Measurements from ENCODE around the gene MOB1A. TPM values are rescaled to one million over a fixed set of nuclear protein-coding genes. Genes with fewer than 3 reads are reported as not detected.
"Not testable (repeated sequence)": the region's sequence is repeated elsewhere in the genome, so short reads cannot be mapped to it uniquely, and the experiment has no call there.

The MOB1A gene
- total RNA-seq, 2 experiments from 2014 or later: 150 to 156 TPM

- Mint-ChIP-seq H3K9me3 (no peaks in the 10 kb centered on the region), H3K36me3 (ENCODE audit: low read depth) (peaks cover 46% of the 10 kb centered on the region), H3K4me1 (ENCODE audit: low read depth) (peaks cover 5% of the 10 kb centered on the region), H3K27ac (no peak overlapping the region), H3K27me3 (no peaks in the 10 kb centered on the region), H3K4me3 (no peak overlapping the region)
- DNase-seq (no peak), ATAC-seq (no peak)
- no peak for TF ChIP-seq CTCF (IDR thresholded peaks at IDR 0.05)
- intact Hi-C loops (cut with micrococcal nuclease): no loop called here
- POLR2A ChIA-PET: interaction anchor here (0.7 to 2.2 kb wide), 6 partner anchors 12 to 204 kb away, joined by 3 to 11 read pairs (median 5); no protein-coding TSS in a partner anchor
- CTCF ChIA-PET: no interaction called here
These were observed 41.3 kb upstream of the MOB1A start for GRCh38 chr2:74219846-74220486.

GRCh38 chr2:74216642-74217041, 38.0 kb upstream of the MOB1A start:
- ChIA-PET POLR2A (interaction anchor here (1.4 to 3.6 kb wide), 5 partner anchors 9 to 38 kb away, joined by 3 to 30 read pairs (median 8); partner anchors contain the start of genes MOB1A and MTHFD2), CTCF (interaction anchor here (0.9 to 3.8 kb wide), 5 partner anchors 12 to 119 kb away, joined by 3 to 15 read pairs (median 3); partner anchors contain the start of gene MOB1A)
- Mint-ChIP-seq H3K36me3 (ENCODE audit: low read depth) (peaks cover 55% of the 10 kb centered on the region), H3K27me3 (no peaks in the 10 kb centered on the region), H3K4me3 (no peak overlapping the region), H3K4me1 (ENCODE audit: low read depth) (peaks cover 2% of the 10 kb centered on the region), H3K9me3 (no peaks in the 10 kb centered on the region), H3K27ac (no peak overlapping the region)
- intact Hi-C loops (cut with micrococcal nuclease): no loop called here
- DNase-seq: no peak
- TF ChIP-seq CTCF (IDR thresholded peaks at IDR 0.05): no peak
- ATAC-seq: no peak

- H3K4me1 Mint-ChIP-seq (ENCODE audit: low read depth); H3K4me3 Mint-ChIP-seq; DNase-seq; H3K9me3 Mint-ChIP-seq; H3K27me3 Mint-ChIP-seq; intact Hi-C loops (cut with micrococcal nuclease); ATAC-seq: not testable (repeated sequence)
- H3K27ac Mint-ChIP-seq: peak overlapping the region; percentile 55
- peaks cover 58% of the 10 kb centered on the region for H3K36me3 Mint-ChIP-seq (ENCODE audit: low read depth)
- ChIA-PET POLR2A (interaction anchor here (0.8 to 3.6 kb wide), 7 partner anchors 8 to 49 kb away, joined by 3 to 30 read pairs (median 4); partner anchors contain the start of genes MOB1A and MTHFD2), CTCF (interaction anchor here (0.7 to 3.8 kb wide), 7 partner anchors 11 to 119 kb away, joined by 3 to 15 read pairs (median 3); partner anchors contain the start of gene MOB1A)
These were observed 37.1 kb upstream of the MOB1A start for GRCh38 chr2:74215771-74216170.

- ChIA-PET CTCF (interaction anchor here (1.1 kb wide), 1 partner anchor 37 kb away, joined by 3 read pairs; no protein-coding TSS in a partner anchor), POLR2A (interaction anchor here (3.6 kb wide), 1 partner anchor 8 kb away, joined by 30 read pairs; no protein-coding TSS in a partner anchor)
- no peak overlapping the region for H3K4me3 Mint-ChIP-seq
- peaks cover 13% of the 10 kb centered on the region for H3K4me1 Mint-ChIP-seq (ENCODE audit: low read depth)
- peaks cover 61% of the 10 kb centered on the region for H3K36me3 Mint-ChIP-seq (ENCODE audit: low read depth)
- H3K27me3 Mint-ChIP-seq: no peaks in the 10 kb centered on the region
- no peak for TF ChIP-seq CTCF (IDR thresholded peaks at IDR 0.05)
- H3K9me3 Mint-ChIP-seq: no peaks in the 10 kb centered on the region
- no peak overlapping the region for H3K27ac Mint-ChIP-seq
- ATAC-seq: no peak
- intact Hi-C loops (cut with micrococcal nuclease): no loop called here
- no peak for DNase-seq
These were observed 34.2 kb upstream of the MOB1A start for GRCh38 chr2:74212702-74213410.

- DNase-seq (peak; percentile 80), ATAC-seq (peak; percentile 91)
- H3K27ac Mint-ChIP-seq: peak overlapping the region; percentile 97
- no peaks in the 10 kb centered on the region for H3K27me3 Mint-ChIP-seq
- ChIA-PET POLR2A (interaction anchor here (0.6 to 4.2 kb wide), 16 partner anchors 8 to 361 kb away, joined by 3 to 37 read pairs (median 4); partner anchors contain the start of genes BOLA3, MOB1A and MTHFD2), CTCF (interaction anchor here (0.8 to 3.4 kb wide), 8 partner anchors 9 to 383 kb away, joined by 3 to 19 read pairs (median 5); partner anchors contain the start of gene MOB1A)
- H3K4me3 Mint-ChIP-seq: peak overlapping the region; percentile 67
- no peak for TF ChIP-seq CTCF (IDR thresholded peaks at IDR 0.05)
- peaks cover 59% of the 10 kb centered on the region for H3K4me1 Mint-ChIP-seq (ENCODE audit: low read depth)
- H3K9me3 Mint-ChIP-seq: no peaks in the 10 kb centered on the region
- intact Hi-C loops (cut with micrococcal nuclease): no loop called here
- H3K36me3 Mint-ChIP-seq (ENCODE audit: low read depth): peaks cover 82% of the 10 kb centered on the region
These were observed 27.6 kb upstream of the MOB1A start for GRCh38 chr2:74206180-74206688.
